Measurements from ENCODE around the gene ARHGEF26. TPM values are rescaled to one million over a fixed set of nuclear protein-coding genes. Genes with fewer than 3 reads are reported as not detected.

ARHGEF26 gene
- polyA plus RNA-seq, 6 donors from 2014 or later, result 0.11 to 0.22 (median 0.14) TPM; not detected in 2

DNA sequence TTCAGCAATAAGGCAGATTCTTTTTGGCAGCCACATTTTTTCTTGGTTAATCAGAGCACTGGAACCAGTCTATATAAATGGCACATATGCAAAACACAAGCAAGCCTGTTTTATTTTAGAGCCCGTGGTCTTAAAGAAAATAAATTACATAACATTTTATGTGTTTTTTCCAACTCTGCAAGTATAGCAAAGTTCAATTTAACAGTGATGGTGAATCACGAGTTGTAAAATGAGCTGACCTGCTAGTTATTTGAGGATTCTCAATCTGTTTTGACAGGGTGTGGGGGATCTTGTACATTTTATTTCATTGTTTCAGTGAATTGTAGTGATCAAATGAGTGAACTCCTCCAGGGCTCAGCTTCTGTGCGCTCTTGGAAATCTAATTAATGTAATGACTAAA lies 2.7 kb downstream of the ARHGEF26 start:
- ATAC-seq (ENCODE audit: low read depth in 2 of 2) (no peak), DNase-seq (no peak)
- H3K4me3 Mint-ChIP-seq, result peak overlapping the region in 1 of 8 donors; percentile 43
- no peak overlapping the region for H3K27ac Mint-ChIP-seq
- H3K9me3 Mint-ChIP-seq, result peaks cover 0 to 4% (median 0%) of the 10 kb centered on the region in 7 donors
- H3K27me3 Mint-ChIP-seq, result peaks cover 42 to 51% (median 44%) of the 10 kb centered on the region in 3 donors
- H3K4me1 Mint-ChIP-seq, result peaks cover 11 to 29% (median 19%) of the 10 kb centered on the region in 3 donors
- no peaks in the 10 kb centered on the region for H3K36me3 Mint-ChIP-seq

- no peaks in the 10 kb centered on the region for H3K36me3 Mint-ChIP-seq
- peaks cover 30 to 35% (median 34%) of the 10 kb centered on the region in 3 donors for H3K27me3 Mint-ChIP-seq
- no peak overlapping the region for H3K27ac Mint-ChIP-seq
- H3K4me1 Mint-ChIP-seq, result peaks cover 11 to 26% (median 19%) of the 10 kb centered on the region in 3 donors
- no peak overlapping the region for H3K4me3 Mint-ChIP-seq
- DNase-seq (no peak), ATAC-seq (ENCODE audit: low read depth in 2 of 2) (no peak)
- peaks cover 0 to 4% (median 0%) of the 10 kb centered on the region in 7 donors for H3K9me3 Mint-ChIP-seq
Measured at GRCh38 chr3:154125378-154126030, 4.3 kb downstream of the ARHGEF26 start.

DNA sequence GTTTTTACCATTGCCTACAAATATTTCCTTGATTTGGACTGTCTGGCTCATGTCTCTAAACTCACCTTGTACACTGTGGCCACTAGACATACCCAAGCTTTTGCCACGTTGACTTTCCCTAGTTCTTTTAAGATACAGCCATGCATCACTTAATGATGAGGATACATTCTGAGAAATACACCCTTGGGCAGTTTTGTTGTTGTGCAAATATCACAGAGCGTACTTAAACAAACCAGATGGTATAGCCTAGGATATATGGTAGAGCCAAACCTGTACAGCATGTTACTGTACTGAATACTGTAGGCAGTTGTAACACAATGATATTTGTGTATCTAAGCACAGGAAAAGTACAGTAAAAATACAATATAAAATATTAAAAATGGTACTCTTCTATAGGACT lies 5.5 kb downstream of the ARHGEF26 start:
- no peak overlapping the region for H3K27ac Mint-ChIP-seq
- no peak for ATAC-seq (ENCODE audit: low read depth in 2 of 2)
- peaks cover 0 to 4% (median 0%) of the 10 kb centered on the region in 7 donors for H3K9me3 Mint-ChIP-seq
- peaks cover 8 to 14% (median 13%) of the 10 kb centered on the region in 3 donors for H3K4me1 Mint-ChIP-seq
- no peaks in the 10 kb centered on the region for H3K36me3 Mint-ChIP-seq
- no peak for DNase-seq
- H3K4me3 Mint-ChIP-seq, result no peak overlapping the region
- H3K27me3 Mint-ChIP-seq, result peaks cover 22 to 28% (median 24%) of the 10 kb centered on the region in 3 donors

- Mint-ChIP-seq H3K27ac (no peak overlapping the region), H3K27me3 (peaks cover 5 to 23% (median 18%) of the 10 kb centered on the region in 3 donors), H3K36me3 (no peaks in the 10 kb centered on the region), H3K4me1 (peaks cover 0 to 5% (median 0%) of the 10 kb centered on the region in 3 donors), H3K9me3 (no peaks in the 10 kb centered on the region), H3K4me3 (no peak overlapping the region)
- DNase-seq (no peak), ATAC-seq (ENCODE audit: low read depth in 2 of 2) (no peak)
Measured at GRCh38 chr3:154129625-154130024, 8.4 kb downstream of the ARHGEF26 start.

- no peaks in the 10 kb centered on the region for H3K36me3 Mint-ChIP-seq
- DNase-seq (no peak), ATAC-seq (ENCODE audit: low read depth in 2 of 2) (no peak)
- H3K27me3 Mint-ChIP-seq, result peaks cover 8 to 19% (median 18%) of the 10 kb centered on the region in 3 donors
- H3K4me1 Mint-ChIP-seq, result peaks cover 0 to 5% (median 0%) of the 10 kb centered on the region in 3 donors
- no peaks in the 10 kb centered on the region for H3K9me3 Mint-ChIP-seq
- H3K27ac Mint-ChIP-seq, result no peak overlapping the region
- no peak overlapping the region for H3K4me3 Mint-ChIP-seq
Measured at GRCh38 chr3:154130540-154130939, 9.3 kb downstream of the ARHGEF26 start.

DNA sequence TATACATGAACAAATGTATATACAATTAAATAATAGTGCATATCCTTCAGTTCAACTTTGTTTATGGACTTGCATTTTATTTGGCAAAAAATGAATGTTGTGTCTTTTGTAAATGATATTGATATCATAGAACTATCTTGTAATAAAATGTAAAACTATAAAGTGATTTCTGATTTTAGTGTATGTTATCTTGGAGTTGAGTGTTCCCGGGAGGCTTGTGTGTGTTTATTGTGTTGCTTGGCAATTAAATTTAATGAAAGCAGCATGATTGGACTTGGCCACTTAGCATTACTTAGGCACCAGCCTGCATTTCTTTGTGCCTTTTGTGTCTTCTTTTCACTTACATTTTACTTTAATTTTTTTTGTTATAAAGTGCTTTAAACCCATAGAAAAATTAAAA lies 10.6 kb downstream of the ARHGEF26 start:
- DNase-seq, result no peak
- Mint-ChIP-seq H3K36me3 (no peaks in the 10 kb centered on the region), H3K9me3 (no peaks in the 10 kb centered on the region), H3K4me3 (no peak overlapping the region), H3K27me3 (peaks cover 8 to 18% (median 10%) of the 10 kb centered on the region in 3 donors), H3K4me1 (peaks cover 0 to 5% (median 0%) of the 10 kb centered on the region in 3 donors), H3K27ac (no peak overlapping the region)
- ATAC-seq (ENCODE audit: low read depth in 2 of 2), result no peak

DNA sequence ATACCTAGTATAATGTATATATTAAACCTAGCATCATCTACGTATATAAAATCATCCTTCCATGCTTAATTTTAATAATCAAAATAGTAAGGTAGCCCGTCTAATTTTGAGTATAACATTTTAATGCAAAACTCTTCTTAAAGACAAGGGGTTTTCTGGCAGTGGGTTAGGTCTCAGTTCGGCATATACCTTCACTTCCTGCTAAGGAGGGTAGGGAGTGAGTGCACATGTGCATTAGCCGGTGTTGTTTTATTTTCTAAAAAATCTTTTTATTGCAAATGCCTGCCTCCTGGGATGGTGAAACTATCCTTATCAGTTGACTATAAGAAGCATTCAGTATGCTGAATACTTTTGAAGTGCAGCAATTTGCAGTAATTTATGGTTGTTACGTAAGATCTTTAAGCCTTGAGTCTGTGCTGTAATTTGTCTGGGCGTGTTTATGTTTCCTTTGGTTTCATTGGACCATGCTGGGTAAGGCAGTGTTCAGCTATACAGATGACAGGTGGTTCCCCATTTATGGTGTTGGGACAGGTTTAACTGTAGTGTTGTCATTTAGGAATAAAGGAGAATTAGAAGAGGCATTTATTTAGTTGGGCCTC lies 11.7 kb downstream of the ARHGEF26 start:
- H3K4me3 Mint-ChIP-seq, result peak overlapping the region in 3 of 8 donors; percentile 33 to 50 (median 39)
- no peaks in the 10 kb centered on the region for H3K36me3 Mint-ChIP-seq
- ATAC-seq (ENCODE audit: low read depth in 2 of 2), result peak in 1 of 2 donors; percentile 61
- H3K27ac Mint-ChIP-seq, result no peak overlapping the region
- no peak for DNase-seq
- peaks cover 0 to 5% (median 0%) of the 10 kb centered on the region in 3 donors for H3K4me1 Mint-ChIP-seq
- H3K9me3 Mint-ChIP-seq, result no peaks in the 10 kb centered on the region
- peaks cover 8 to 18% (median 10%) of the 10 kb centered on the region in 3 donors for H3K27me3 Mint-ChIP-seq

GRCh38 chr3:154135511-154136173 lies 14.5 kb downstream of the ARHGEF26 start:
- peaks cover 0 to 5% (median 0%) of the 10 kb centered on the region in 3 donors for H3K4me1 Mint-ChIP-seq
- H3K4me3 Mint-ChIP-seq, result no peak overlapping the region
- H3K9me3 Mint-ChIP-seq, result no peaks in the 10 kb centered on the region
- no peak for DNase-seq
- H3K27me3 Mint-ChIP-seq, result peaks cover 0 to 20% (median 13%) of the 10 kb centered on the region in 3 donors
- no peak overlapping the region for H3K27ac Mint-ChIP-seq
- no peaks in the 10 kb centered on the region for H3K36me3 Mint-ChIP-seq
- ATAC-seq (ENCODE audit: low read depth in 2 of 2), result no peak

DNA sequence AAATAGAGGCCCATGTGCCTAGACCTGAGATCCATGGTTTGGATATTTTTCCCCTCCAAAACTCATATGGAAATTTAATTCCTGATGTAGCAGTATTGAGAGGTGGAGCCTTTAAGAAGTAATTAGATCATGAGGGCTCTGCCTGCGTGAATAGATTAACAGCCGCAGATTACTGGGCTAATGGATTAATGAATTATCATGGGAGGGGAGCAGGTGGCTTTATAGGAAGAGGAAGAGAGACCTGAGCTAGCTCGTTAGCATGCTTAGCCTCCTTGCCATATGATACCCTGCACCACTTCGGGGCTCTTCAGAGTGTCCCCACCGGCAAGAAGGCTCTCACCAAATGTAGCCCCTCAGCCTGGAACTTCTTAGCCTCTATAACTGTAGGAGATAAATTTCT lies 15.8 kb downstream of the ARHGEF26 start:
- Mint-ChIP-seq H3K36me3 (no peaks in the 10 kb centered on the region), H3K9me3 (no peaks in the 10 kb centered on the region), H3K27ac (peak overlapping the region in 1 of 6 donors; percentile 57), H3K4me3 (no peak overlapping the region), H3K27me3 (peaks cover 0 to 20% (median 11%) of the 10 kb centered on the region in 3 donors), H3K4me1 (peaks cover 0 to 5% (median 0%) of the 10 kb centered on the region in 3 donors)
- ATAC-seq (ENCODE audit: low read depth in 2 of 2), result no peak
- DNase-seq, result no peak

DNA sequence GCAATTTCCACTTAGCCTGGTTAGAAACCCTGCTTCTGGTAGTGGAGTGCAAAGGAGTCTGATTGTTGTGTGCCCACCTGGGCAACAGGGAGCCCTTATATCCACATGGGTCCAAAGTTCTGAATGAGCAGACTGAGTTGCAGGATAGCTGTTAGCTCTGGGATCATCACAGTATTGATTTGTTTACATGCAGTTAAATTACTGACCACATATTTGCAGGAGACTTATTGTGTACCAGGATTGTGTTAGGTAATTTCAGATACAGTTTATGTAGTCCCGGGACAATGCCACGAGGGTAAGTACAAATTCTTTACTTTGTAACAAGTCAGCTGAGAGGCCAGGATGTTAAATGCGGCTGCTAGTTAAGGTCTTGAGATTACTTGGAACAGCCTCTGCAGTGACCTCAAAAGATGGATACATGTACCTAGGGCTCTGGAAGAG lies 18.8 kb downstream of the ARHGEF26 start:
- Mint-ChIP-seq H3K4me3 (no peak overlapping the region), H3K4me1 (no peaks in the 10 kb centered on the region), H3K9me3 (no peaks in the 10 kb centered on the region), H3K27me3 (peaks cover 0 to 24% (median 7%) of the 10 kb centered on the region in 3 donors), H3K36me3 (no peaks in the 10 kb centered on the region), H3K27ac (no peak overlapping the region)
- no peak for DNase-seq
- no peak for ATAC-seq (ENCODE audit: low read depth in 2 of 2)

DNA sequence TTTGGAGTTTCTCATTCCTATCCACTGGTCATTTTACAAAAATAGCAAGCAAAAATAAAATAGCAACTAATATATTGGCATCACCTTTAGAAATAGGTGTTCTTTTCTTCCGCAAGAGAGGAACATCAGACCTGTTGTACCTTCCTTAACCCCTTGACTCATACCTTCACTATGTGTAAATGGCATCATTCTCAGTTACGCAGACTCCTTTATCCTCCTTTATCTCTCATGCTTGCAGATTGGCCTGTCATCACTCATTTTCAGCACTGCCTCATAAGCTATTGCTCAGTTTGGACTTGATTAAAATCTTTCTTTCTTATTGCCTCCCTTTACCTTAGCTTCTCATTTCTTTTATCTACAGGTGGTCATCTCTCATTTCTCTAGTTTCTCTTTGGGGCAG lies 21.4 kb downstream of the ARHGEF26 start:
- Mint-ChIP-seq H3K4me1 (no peaks in the 10 kb centered on the region), H3K9me3 (no peaks in the 10 kb centered on the region), H3K36me3 (no peaks in the 10 kb centered on the region), H3K4me3 (no peak overlapping the region), H3K27ac (no peak overlapping the region), H3K27me3 (peaks cover 1 to 32% (median 7%) of the 10 kb centered on the region in 3 donors)
- no peak for ATAC-seq (ENCODE audit: low read depth in 2 of 2)
- DNase-seq, result no peak

GRCh38 chr3:154143873-154144272 lies 22.7 kb downstream of the ARHGEF26 start:
- no peaks in the 10 kb centered on the region for H3K9me3 Mint-ChIP-seq
- ATAC-seq (ENCODE audit: low read depth in 2 of 2) (no peak), DNase-seq (no peak)
- H3K27ac Mint-ChIP-seq, result no peak overlapping the region
- H3K4me3 Mint-ChIP-seq, result no peak overlapping the region
- peaks cover 5 to 28% (median 7%) of the 10 kb centered on the region in 3 donors for H3K27me3 Mint-ChIP-seq
- no peaks in the 10 kb centered on the region for H3K36me3 Mint-ChIP-seq
- H3K4me1 Mint-ChIP-seq, result no peaks in the 10 kb centered on the region

DNA sequence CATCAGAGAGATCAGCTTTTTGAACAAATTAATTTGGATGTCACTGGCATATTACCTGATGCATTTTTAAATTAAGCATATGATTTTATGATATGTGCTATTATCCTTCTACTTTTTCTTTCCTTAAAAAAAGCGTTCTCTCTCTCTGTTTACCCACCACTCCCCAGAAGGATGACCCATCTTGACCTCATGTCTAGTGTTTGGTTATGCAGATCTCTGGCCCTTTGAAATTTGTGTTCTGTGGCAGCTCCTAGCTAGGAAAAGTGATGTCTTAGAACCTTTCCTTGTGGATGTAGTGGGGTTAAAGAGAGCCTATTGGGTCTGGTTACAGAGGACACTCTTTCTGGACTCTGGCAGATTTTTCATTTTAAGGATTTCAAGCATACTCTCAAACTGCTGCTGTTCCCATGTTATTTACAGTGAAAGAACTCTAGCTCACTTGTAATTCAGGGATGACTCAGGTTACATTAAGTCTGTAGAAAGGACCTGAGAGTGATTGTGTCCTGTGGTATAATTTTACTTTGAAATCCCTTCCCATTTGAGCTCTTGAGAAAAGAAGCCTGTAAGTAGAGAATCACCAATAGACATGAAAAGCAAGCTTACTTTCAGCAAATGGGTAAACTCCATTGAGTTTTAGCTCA lies 23.8 kb downstream of the ARHGEF26 start:
- Mint-ChIP-seq H3K4me3 (no peak overlapping the region), H3K27me3 (peaks cover 5 to 24% (median 7%) of the 10 kb centered on the region in 3 donors), H3K36me3 (no peaks in the 10 kb centered on the region), H3K4me1 (no peaks in the 10 kb centered on the region), H3K9me3 (no peaks in the 10 kb centered on the region), H3K27ac (no peak overlapping the region)
- ATAC-seq (ENCODE audit: low read depth in 2 of 2) (no peak), DNase-seq (no peak)
